Skeletal muscle cell (primary cell): ENCODE results near the gene TRO.
A peak's percentile ranks its signal among the peaks of the same experiment; 100 is the strongest.

ENCODE experiments used
- DNase-seq: peaks from one replicate; pipeline ENCODE4 v3.0.0-alpha.2; 2010; ENCODE audit warnings: low read depth
- H3K4me3 ChIP-seq: 2 replicates; pipeline ENCODE4 v1.5.1; 2011; ENCODE audit warnings: low read depth, mild to moderate bottlenecking, control low read depth, low read length, moderate library complexity

Gene TRO

GRCh38 chrX:54920610-54921426 lies at the start of gene TRO:
Gene TRO (plus strand): TSS chrX:54920824. CDS start chrX:54922247, 1,423 bp downstream.
- no peak for DNase-seq
- H3K4me3 ChIP-seq = peak within 1 kb of the TSS; percentile 76

- H3K4me3 ChIP-seq = no peak overlapping the region
- DNase-seq = no peak
Measured at GRCh38 chrX:54885740-54886139, 34.9 kb upstream of the TRO start.

- peak; percentile 3 for DNase-seq
- H3K4me3 ChIP-seq = no peak overlapping the region
Measured at GRCh38 chrX:54891573-54891972, 29.1 kb upstream of the TRO start.

GRCh38 chrX:54894159-54894558 lies 26.5 kb upstream of the TRO start:
- DNase-seq = no peak

GRCh38 chrX:54909941-54910340 lies 10.7 kb upstream of the TRO start:
- no peak overlapping the region for H3K4me3 ChIP-seq
- no peak for DNase-seq

More at GRCh38 chrX:54894159-54894558, 26.5 kb upstream of the TRO start:
- H3K4me3 ChIP-seq = no peak overlapping the region

GRCh38 chrX:54921427-54922021 lies 900 bp downstream of the TRO start:
- peak overlapping the region; percentile 76 for H3K4me3 ChIP-seq
- DNase-seq = peak; percentile 37

- no peak overlapping the region for H3K4me3 ChIP-seq
- DNase-seq = no peak
Measured at GRCh38 chrX:54922547-54922946, 1.9 kb downstream of the TRO start.

GRCh38 chrX:54923376-54923775 lies 2.8 kb downstream of the TRO start:
- DNase-seq = no peak
- no peak overlapping the region for H3K4me3 ChIP-seq

- DNase-seq = no peak
- H3K4me3 ChIP-seq = no peak overlapping the region
Measured at GRCh38 chrX:54926978-54927377, 6.4 kb downstream of the TRO start.

GRCh38 chrX:54928876-54929275 lies 8.3 kb downstream of the TRO start:
- no peak for DNase-seq
- no peak overlapping the region for H3K4me3 ChIP-seq

GRCh38 chrX:54930291-54931049 lies 9.8 kb downstream of the TRO start:
- DNase-seq = no peak

GRCh38 chrX:54931107-54931506 lies 10.5 kb downstream of the TRO start:
- no peak overlapping the region for H3K4me3 ChIP-seq
- no peak for DNase-seq

More at GRCh38 chrX:54930291-54931049, 9.8 kb downstream of the TRO start:
- no peak overlapping the region for H3K4me3 ChIP-seq

- H3K4me3 ChIP-seq = no peak overlapping the region
- no peak for DNase-seq
Measured at GRCh38 chrX:54933150-54933826, 12.7 kb downstream of the TRO start.

- DNase-seq = no peak
- no peak overlapping the region for H3K4me3 ChIP-seq
Measured at GRCh38 chrX:54934058-54934457, 13.4 kb downstream of the TRO start.

GRCh38 chrX:54934890-54935289 lies 14.3 kb downstream of the TRO start:
- no peak for DNase-seq
- no peak overlapping the region for H3K4me3 ChIP-seq

GRCh38 chrX:54935306-54935705 lies 14.7 kb downstream of the TRO start:
- DNase-seq = no peak
- no peak overlapping the region for H3K4me3 ChIP-seq

GRCh38 chrX:54937416-54937815 lies 16.8 kb downstream of the TRO start:
- DNase-seq = no peak
- H3K4me3 ChIP-seq = no peak overlapping the region

- H3K4me3 ChIP-seq = no peak overlapping the region
- no peak for DNase-seq
Measured at GRCh38 chrX:54944816-54945215, 24.2 kb downstream of the TRO start.

GRCh38 chrX:54945224-54945623 lies 24.6 kb downstream of the TRO start:
- DNase-seq = no peak
- no peak overlapping the region for H3K4me3 ChIP-seq
